Liver (tissue), 9 donors: Measurements from ENCODE around the gene HNRNPA2B1. TPM values are rescaled to one million over a fixed set of nuclear protein-coding genes. Genes with fewer than 3 reads are reported as not detected.

Experiments used
- DNase-seq: peaks from one replicate; pipeline ENCODE4 v3.0.0-alpha.2; 2017; ENCODE audit warnings: low spot score
- H3K27ac ChIP-seq, 2 donors: one replicate each; pipeline ENCODE4 v1.7.0; 2013; ENCODE audit warnings: inconsistent platforms in 2 of 2, low read length in 2 of 2, control low read depth in 1 of 2, low read depth in 1 of 2, mild to moderate bottlenecking in 1 of 2
- H3K27me3 ChIP-seq, 4 donors: one replicate each; pipeline versions ENCODE4 v1.6.1 to v1.7.0; 2013; ENCODE audit warnings: low read length in 3 of 4, inconsistent platforms in 1 of 4, mild to moderate bottlenecking in 1 of 4, moderate library complexity in 1 of 4; ENCODE audit not compliant: control insufficient read depth in 4 of 4, insufficient read depth in 4 of 4
- H3K36me3 ChIP-seq, 4 donors: one replicate each; pipeline versions ENCODE4 v1.6.1 to v1.7.0; 2013; ENCODE audit warnings: low read length in 3 of 4, mild to moderate bottlenecking in 3 of 4, low read depth in 1 of 4, moderate library complexity in 1 of 4; ENCODE audit not compliant: control insufficient read depth in 4 of 4, insufficient read depth in 3 of 4
- H3K4me1 ChIP-seq, 4 donors: one replicate each; pipeline versions ENCODE4 v1.6.1 to v1.7.0; 2013; ENCODE audit warnings: low read length in 3 of 4, mild to moderate bottlenecking in 3 of 4, moderate library complexity in 1 of 4; ENCODE audit not compliant: control insufficient read depth in 4 of 4, insufficient read depth in 4 of 4
- H3K4me3 ChIP-seq, 3 donors: one replicate each; pipeline versions ENCODE4 v1.6.1 to v1.7.0; 2013; ENCODE audit warnings: low read length in 3 of 3, control low read depth in 1 of 3, low read depth in 1 of 3, mild to moderate bottlenecking in 1 of 3
- H3K9ac ChIP-seq, 2 donors: one replicate each; pipeline ENCODE4 v1.7.0; 2013; ENCODE audit warnings: low read length in 2 of 2, mild to moderate bottlenecking in 2 of 2, moderate library complexity in 2 of 2, control low read depth in 1 of 2, low read depth in 1 of 2
- H3K9me3 ChIP-seq, 4 donors: one replicate each; pipeline versions ENCODE4 v1.6.1 to v1.7.0; 2013; ENCODE audit warnings: low read length in 3 of 4; ENCODE audit not compliant: control insufficient read depth in 4 of 4
- CTCF ChIP-seq: fragments of 150-350 bp; IDR thresholded peaks from 2 replicates; pipeline ENCODE4 v1.5.1; 2017; ENCODE audit warnings: improper control_type of control experiment, low read depth, low read length; ENCODE audit not compliant: missing input control
- FOXA2 ChIP-seq: IDR thresholded peaks from 2 replicates; pipeline ENCODE4 v1.6.1; 2016; ENCODE audit warnings: antibody characterized with exemption
- HNF4G ChIP-seq: IDR thresholded peaks from 2 replicates; pipeline ENCODE4 v1.6.1; 2016; ENCODE audit warnings: antibody characterized with exemption
- JUND ChIP-seq, 2 donors: IDR thresholded peaks; 2 replicates each; pipeline ENCODE4 v1.6.1; 2016; ENCODE audit warnings: antibody characterized with exemption in 2 of 2
- MAX ChIP-seq: IDR thresholded peaks from 2 replicates; pipeline ENCODE4 v1.6.1; 2016; ENCODE audit warnings: antibody characterized with exemption
- RAD21 ChIP-seq, 2 donors: IDR thresholded peaks; 2 replicates each; pipeline ENCODE4 v1.6.1; 2016; ENCODE audit warnings: antibody characterized with exemption in 2 of 2, mild to moderate bottlenecking in 2 of 2
- REST ChIP-seq: IDR thresholded peaks from 2 replicates; pipeline ENCODE4 v1.6.1; 2016; ENCODE audit warnings: antibody characterized with exemption, mild to moderate bottlenecking
- RXRA ChIP-seq, 2 donors: IDR thresholded peaks; 2 replicates each; pipeline ENCODE4 v1.6.1; 2017 to 2018; ENCODE audit warnings: antibody characterized with exemption in 2 of 2, mild to moderate bottlenecking in 1 of 2
- YY1 ChIP-seq: IDR thresholded peaks from 2 replicates; pipeline ENCODE4 v1.6.1; 2016; ENCODE audit warnings: antibody characterized with exemption, mild to moderate bottlenecking
- ZBTB33 ChIP-seq: IDR thresholded peaks from 2 replicates; pipeline ENCODE4 v1.6.1; 2016; ENCODE audit warnings: antibody characterized with exemption
- WGBS: extraction: QIAGEN DNeasy Blood & Tissue Kit; methylation state at CpG from one replicate; pipeline ENCODE4 v1.1.7; 2013; 5-methylcytosine and 5-hydroxymethylcytosine counted together
- polyA plus RNA-seq, 2 donors: library from polyadenylated mRNA; stranded (reverse) in 1 of 2; unstranded in 1 of 2; fragments of 200-250 nt in 1 of 2; fragments of >200 nt in 1 of 2; fragmentation: Nextera tagmentation in 1 of 2; extraction: Ambion mirVana in 1 of 2; gene quantifications; one replicate each; pipeline versions ENCODE4 v1.2.1 to v1.2.3, GENCODE V29; 2013 to 2015
- total RNA-seq, 2 donors: library from RNA; depleted of rRNA; stranded (reverse); fragments of >200 nt; gene quantifications; one replicate each; pipeline ENCODE4 v1.2.3, GENCODE V29; 2014
- donor health status: healthy.
- donor health status: healthy.
- donor health status: healthy.
- donor health status: healthy.
- donor health status: healthy.

HNRNPA2B1 gene
- total and polyA plus RNA-seq, 4 donors: 128 to 295 (median 181) TPM

GRCh38 chr7:26198781-26199169 lies 1.8 kb downstream of the HNRNPA2B1 start:
- Histone ChIP-seq H3K27ac (peak overlapping the region; percentile 98 to 99), H3K27me3 (no peaks in the 10 kb centered on the region), H3K4me1 (peaks cover 7 to 49% (median 28%) of the 10 kb centered on the region in 4 donors), H3K4me3 (peak overlapping the region; percentile 67 to 99 (median 82)), H3K9me3 (no peaks in the 10 kb centered on the region), H3K9ac (peak overlapping the region; percentile 99 to 100), H3K36me3 (peaks cover 10 to 35% (median 29%) of the 10 kb centered on the region in 4 donors)
- DNase-seq: no peak
- under 1% methylated on average over 7 of the region's 7 CpGs for WGBS
- TF ChIP-seq HNF4G (no peak), RAD21 (IDR thresholded peaks at IDR 0.05) (no peak), RXRA (IDR thresholded peaks at IDR 0.05) (no peak), CTCF (no peak), MAX (no peak), JUND (IDR thresholded peaks at IDR 0.05) (no peak), YY1 (no peak), ZBTB33 (no peak), FOXA2 (no peak)

GRCh38 chr7:26198133-26198780 lies 2.3 kb downstream of the HNRNPA2B1 start:
- Histone ChIP-seq H3K36me3 (peaks cover 11 to 40% (median 35%) of the 10 kb centered on the region in 4 donors), H3K4me3 (peak overlapping the region; percentile 67 to 99 (median 82)), H3K9me3 (no peaks in the 10 kb centered on the region), H3K9ac (peak overlapping the region; percentile 99 to 100), H3K27me3 (no peaks in the 10 kb centered on the region), H3K27ac (peak overlapping the region; percentile 9 to 99), H3K4me1 (peaks cover 9 to 48% (median 26%) of the 10 kb centered on the region in 4 donors)
- TF ChIP-seq CTCF (peak; percentile 65), REST (no peak), RAD21 (IDR thresholded peaks at IDR 0.05) (peak; percentile 56 to 57)
- WGBS: under 1% methylated on average over 6 of the region's 6 CpGs
- no peak for DNase-seq
